GM13977 (cell line): Measurements from ENCODE around the gene C17orf107.
"Not testable (repeated sequence)": the region's sequence is repeated elsewhere in the genome, so short reads cannot be mapped to it uniquely, and the experiment has no call there.

ENCODE experiments used
- DNase-seq: peaks from one replicate; pipeline ENCODE4 v3.0.0; 2012; ENCODE audit warnings: low spot score
- in situ Hi-C: fragments of 300-500 bp; cut with MboI; formaldehyde crosslinking; loops from one replicate; pipeline ENCODE4 v1.12.0; 2022; ENCODE audit warnings: low sequenced_read_pairs, low pct_unique_long_range_greater_than_20kb, mixed read lengths, inconsistent platforms; ENCODE audit not compliant: unreplicated experiment
- TF ChIP-seq, protein P1 (sequence below): IDR thresholded peaks from 2 replicates; pipeline ENCODE4 v1.5.1; 2012; ENCODE audit warnings: mild to moderate bottlenecking, control low read depth; ENCODE audit not compliant: insufficient read depth; ENCODE audit errors: extremely low read depth, missing control alignments

C17orf107 gene

DNA sequence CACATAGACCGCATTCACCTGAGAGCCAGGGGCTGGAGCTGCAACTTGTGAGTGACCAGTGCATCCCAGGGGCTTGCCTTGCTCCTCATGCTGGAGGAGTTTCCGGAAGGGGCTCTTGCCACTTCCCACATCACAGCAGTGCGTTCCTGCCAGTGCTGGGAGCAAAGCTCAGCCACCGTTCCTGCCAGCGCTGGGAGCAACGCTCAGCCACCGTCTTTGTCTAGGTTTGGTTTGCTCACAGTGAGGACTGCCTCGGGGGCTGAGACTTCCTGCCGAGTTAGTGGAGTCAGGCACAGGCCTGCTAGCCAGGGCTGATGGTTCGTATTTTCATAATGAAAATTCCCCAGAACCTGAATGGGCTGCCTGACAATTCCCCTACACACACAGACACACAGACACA, 9.0 kb downstream of the C17orf107 start:
- TF ChIP-seq, protein P1, sequence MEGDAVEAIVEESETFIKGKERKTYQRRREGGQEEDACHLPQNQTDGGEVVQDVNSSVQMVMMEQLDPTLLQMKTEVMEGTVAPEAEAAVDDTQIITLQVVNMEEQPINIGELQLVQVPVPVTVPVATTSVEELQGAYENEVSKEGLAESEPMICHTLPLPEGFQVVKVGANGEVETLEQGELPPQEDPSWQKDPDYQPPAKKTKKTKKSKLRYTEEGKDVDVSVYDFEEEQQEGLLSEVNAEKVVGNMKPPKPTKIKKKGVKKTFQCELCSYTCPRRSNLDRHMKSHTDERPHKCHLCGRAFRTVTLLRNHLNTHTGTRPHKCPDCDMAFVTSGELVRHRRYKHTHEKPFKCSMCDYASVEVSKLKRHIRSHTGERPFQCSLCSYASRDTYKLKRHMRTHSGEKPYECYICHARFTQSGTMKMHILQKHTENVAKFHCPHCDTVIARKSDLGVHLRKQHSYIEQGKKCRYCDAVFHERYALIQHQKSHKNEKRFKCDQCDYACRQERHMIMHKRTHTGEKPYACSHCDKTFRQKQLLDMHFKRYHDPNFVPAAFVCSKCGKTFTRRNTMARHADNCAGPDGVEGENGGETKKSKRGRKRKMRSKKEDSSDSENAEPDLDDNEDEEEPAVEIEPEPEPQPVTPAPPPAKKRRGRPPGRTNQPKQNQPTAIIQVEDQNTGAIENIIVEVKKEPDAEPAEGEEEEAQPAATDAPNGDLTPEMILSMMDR = no peak
- in situ Hi-C loops = no loop called here
- no peak for DNase-seq

DNA sequence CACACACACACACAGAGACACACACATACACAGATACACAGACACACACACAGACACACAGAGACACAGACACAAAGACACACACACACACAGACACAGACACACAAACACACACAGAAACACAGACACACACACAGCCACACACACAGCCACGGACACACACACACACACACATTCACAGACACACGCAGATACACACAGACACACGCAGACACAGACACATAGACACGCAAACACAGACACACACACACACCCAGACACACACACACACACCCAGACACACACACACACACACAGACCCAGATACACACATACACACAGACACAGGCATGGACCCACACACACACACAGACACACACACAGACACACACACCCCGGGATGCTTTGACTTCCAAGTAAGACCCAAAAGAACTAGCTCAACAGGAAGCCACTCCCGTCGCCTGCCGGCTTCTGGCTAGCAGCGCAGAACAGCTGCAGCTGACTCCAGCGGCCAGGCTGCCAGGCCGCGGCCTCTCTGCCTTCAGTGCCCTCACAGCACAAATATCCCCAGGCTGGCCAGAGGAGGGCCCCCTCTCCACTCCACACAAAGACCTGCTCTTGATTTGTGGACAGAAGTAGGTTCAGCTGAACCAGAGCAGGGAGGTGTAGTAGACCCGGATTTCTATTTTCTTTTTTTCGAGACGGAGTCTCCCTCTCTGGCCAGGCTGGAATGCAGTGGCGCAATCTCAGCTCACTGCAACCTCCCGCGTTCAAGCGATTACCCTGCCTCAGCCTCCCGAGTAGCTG, 9.6 kb downstream of the C17orf107 start:
- in situ Hi-C loops = no loop called here

DNA sequence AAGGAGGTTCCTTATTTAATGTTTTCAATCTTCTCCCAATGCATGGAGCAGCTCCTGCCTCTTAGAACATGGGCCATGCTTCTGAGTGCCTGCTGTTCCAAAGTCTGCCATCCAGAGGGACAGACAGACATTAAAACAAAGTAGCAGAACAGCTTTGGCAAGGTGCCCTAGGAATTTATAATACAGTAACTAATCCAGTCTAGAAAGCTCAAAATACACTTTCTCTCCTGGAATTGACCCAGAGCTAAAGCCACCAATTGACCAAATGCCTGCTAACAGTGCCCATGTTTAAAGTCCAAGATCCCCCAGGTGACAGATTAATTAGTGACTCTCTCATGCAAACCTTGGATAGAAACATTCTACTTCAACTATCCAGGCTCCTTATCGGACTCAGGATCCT, 14.7 kb downstream of the C17orf107 start:
- DNase-seq = no peak
- in situ Hi-C loops = no loop called here
- TF ChIP-seq, protein P1 = no peak

More for the DNA sequence above, 9.6 kb downstream of the C17orf107 start:
- DNase-seq = peak; percentile 83
- TF ChIP-seq, protein P1 = peak; percentile 86

DNA sequence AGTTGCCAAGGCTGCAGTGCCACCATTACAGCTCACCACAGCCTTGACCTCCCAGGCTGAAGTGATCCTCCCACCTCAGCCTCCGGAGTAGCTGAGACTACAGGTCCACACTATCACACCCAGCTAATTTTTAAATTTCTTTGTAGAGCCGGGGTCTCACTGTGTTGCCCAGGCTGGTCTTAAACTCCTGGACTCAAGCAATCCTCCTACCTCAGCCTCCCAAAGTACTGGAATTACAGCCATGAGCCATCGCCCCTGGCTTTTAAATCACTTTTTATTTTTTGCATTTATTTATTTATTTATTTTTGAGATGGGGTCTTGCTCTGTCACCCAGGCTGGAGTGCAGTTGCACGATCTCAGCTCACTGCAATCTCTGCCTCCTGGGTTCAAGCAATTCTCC, 15.2 kb downstream of the C17orf107 start:
- DNase-seq, in situ Hi-C loops: not testable (repeated sequence)

DNA sequence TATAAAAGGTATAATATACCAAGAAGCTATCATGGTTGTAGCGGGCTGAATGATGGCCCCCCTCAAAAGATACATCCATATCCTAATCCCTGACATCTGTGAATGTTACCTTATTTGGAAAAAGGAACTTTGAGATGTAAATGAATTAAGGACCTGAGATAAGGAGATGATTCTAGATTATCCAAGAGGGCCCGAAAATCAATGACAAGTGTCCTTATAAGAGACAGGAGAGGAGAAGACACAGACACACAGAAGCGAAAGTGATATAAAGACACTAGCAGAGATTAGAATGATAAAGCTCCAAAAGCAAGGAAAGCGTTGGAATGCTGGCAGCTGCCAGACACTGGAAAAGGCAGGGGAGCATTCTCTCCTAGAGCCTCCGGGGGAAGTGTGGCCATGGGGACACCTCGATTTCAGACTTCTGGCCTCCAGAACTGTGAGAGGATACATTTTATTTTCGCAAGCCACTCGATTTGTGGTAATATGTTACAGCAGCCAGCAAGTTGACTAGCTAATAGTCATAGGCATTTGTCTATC, 20.2 kb downstream of the C17orf107 start:
- TF ChIP-seq, protein P1 = no peak
- in situ Hi-C loops = no loop called here
- DNase-seq = no peak

DNA sequence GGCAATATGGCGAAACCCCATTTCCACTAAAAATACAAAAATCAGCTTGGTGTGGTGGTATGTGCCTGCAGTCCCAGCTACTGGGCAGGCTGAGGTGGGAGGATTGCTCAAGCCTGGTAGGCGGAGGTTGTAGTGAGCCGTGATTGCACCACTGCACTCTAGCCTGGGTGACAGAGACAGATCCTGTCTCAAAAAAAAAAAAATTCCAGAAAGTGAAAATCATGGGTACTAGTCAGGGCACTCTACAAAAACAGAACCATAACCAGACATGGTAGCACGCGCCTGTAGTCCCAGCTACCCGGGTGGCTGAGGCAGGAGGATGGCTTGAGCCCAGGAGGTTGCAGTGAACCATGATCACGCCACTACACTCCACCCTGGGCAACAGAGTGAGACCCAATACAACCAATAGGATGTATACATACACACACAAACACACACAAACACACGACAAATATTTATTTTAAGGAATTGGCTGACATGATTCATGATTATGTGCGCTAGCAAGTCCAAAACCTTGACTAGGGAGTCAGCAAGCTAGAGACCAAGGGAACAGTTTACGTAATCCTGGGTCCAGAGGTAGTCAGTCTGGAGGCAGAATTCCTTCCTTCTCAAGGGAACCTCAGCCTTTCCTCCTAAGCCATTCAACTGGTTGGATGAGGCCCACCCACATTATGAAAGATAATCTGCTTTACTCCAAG, 21.2 kb downstream of the C17orf107 start:
- in situ Hi-C loops = no loop called here
- no peak for DNase-seq
- TF ChIP-seq, protein P1 = no peak

DNA sequence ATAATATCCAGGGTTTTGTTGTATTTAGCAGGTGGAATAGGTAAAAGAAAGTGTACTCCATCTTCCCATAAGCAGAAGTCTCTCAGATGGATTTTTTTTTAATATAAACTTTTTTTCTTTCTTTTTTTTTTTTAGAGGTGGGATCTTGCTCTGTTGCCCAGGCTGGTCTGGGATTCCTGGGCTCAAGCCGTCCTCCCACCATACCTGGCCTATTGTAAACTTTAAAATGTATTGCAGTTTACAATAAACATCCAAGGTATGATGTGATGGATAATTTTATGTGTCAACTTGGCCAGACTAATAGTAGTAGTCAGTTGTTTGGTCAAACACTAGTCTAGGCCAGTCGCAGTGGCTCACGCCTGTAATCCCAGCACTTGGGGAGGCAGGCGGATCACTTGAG, 22.0 kb downstream of the C17orf107 start:
- TF ChIP-seq, protein P1 = no peak
- in situ Hi-C loops = no loop called here
- DNase-seq = no peak

DNA sequence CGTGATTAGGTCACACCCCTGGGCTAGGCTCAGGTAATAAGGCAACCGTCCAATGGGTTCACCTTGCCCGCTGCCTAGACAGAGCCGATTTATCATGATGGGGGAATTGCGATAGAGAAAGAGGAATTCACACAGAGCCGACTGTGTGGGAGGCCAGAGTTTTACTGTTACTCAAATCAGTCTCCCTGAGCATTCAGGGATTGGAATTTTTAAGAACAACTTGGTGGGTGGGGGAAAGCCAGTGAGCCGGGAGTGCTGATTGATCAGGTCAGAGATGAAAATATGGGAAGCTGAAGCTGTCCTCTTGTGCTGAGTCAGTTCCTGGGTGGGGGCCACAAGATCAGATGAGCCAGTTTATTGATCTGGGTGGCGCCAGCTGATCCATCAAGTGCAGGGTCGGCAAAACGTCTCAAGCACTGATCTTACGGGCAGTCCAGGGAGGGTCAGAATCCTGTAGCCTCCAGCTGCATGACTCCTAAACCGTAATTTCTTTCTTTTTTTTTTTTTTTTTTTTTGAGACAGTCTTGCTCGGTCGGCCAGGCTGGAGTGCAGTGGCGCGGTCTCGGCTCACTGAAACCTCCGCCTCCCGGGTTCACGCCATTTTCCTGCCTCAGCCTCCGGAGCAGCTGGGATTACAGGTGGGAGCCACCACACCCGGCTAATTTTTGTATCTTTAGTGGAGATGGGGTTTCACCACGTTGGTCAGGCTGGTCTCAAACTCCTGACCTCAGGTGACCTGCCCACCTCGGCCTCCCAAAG, 27.4 kb downstream of the C17orf107 start:
- DNase-seq, in situ Hi-C loops: not testable (repeated sequence)
